8988T (cell line): ENCODE data around the gene TOP3A.
A peak's percentile ranks its signal among the peaks of the same experiment; 100 is the strongest.

ENCODE experiments used
- DNase-seq: peaks from one replicate; pipeline ENCODE4 v3.0.0; 2011

The TOP3A gene

DNA sequence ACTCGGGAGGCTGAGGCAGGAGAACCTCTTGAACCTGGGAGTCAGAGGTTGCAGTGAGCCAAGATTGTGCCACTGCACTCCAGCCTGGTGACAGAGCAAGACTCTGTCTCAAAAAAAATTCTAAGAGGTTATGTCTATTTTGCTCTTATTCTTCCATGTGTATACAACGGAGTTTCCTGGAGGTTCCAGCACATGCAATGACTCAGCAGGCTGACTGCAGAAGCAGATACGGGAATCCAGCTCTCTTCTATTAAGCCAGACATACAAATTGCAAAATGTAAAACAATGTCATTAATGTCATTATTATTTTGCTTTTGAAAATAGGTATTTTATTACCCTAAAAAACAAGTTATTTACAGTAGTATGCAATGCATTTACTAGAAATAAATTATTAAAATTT is 35.9 kb downstream of the TOP3A start:
- DNase-seq = no peak

DNA sequence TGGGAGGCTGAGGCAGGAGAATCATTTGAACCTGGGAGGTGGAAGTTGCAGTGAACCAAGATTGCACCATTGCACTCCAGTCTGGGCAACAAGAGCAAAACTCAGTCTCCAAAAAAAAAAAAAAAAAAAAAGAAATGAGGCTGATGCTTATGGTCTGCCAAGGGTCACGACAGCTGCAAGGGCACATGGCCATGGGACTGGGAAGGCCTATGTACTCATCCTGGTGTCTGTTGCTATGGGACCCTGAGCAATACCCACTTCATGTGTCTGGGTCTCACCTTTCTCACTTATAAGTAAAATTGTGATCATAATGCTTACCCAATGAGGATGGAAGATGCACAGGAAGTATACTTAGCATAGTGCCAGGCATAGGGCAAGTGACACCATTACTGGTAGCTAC is 37.7 kb downstream of the TOP3A start:
- DNase-seq = no peak

DNA sequence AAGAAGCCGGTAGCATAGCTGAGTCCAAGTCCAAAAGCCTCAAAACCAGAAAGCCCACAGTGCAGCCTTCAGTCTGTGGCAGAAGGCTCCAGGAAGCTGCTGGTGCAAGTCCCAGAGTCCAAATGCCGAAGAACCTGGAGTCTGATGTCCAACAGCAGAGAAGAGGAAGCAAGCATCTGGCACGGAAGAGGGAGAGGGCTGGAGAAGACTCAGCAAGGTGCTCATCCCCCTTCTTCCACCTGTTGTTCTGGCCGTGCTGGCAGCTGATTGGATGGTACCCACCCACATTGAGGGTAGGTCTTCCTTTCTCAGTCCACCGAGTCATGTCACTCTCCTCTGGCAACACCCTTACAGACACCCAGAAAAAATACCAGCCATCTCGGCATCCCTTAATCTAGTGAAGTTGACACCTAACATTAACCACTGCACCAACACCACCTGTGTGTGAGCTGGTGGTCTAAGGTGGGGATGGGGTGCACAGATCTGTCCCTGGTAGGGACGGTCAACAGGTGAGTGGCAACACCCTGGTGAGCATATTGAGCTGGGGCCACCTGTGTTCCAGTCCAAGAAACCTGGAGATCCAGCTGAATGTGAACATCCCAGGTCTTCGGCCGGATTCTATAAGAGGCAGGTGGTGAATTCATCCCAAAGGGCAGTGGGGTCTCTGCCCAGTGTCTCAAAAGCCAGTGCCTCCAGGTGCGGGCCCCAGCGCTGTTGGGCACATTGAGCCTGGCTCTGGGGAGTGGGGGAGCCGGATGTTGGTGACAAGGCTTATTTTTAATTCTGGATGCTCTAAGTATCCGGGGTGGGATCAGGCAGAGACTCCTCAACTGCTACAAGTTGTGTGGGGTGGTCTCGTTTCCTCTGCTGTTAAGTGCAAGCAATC is 44.5 kb downstream of the TOP3A start:
- no peak for DNase-seq

DNA sequence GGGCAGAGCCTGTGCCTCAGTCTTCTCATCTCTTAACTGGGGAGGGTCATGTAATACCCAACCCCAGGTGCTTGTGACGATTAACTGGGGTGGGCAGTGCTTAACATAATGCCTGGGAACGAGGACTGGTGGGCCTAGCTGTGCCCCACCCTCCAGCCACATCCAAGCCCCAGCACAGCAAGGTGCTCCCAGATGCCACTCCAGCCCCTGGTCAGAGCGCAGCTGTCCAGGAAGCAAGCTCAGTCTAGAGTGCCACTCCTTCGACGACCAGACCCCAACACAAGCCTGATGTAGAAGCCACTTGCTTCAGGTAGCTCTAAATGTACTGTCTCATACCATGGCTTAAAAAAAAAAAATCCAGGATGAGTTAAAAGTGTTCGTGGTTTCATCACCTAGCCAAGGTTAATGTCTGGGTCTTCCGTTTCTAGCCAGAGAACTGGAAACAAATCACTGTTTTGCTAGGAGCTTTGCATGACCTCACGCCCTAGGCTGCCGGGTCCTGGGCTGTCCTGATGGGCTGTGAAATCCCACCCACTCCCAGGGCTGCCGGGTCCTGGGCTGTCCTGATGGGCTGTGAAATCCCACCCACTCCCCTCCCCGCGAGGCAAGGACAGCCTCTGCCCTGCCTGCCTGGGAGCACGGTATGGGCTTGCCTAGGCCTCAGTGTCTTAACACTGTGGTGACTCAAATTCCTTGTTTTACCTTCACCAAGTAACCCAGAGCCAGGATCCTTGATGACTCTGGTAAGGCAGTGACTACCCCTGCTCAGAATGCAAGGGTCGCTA is 46.7 kb downstream of the TOP3A start:
- DNase-seq = no peak

DNA sequence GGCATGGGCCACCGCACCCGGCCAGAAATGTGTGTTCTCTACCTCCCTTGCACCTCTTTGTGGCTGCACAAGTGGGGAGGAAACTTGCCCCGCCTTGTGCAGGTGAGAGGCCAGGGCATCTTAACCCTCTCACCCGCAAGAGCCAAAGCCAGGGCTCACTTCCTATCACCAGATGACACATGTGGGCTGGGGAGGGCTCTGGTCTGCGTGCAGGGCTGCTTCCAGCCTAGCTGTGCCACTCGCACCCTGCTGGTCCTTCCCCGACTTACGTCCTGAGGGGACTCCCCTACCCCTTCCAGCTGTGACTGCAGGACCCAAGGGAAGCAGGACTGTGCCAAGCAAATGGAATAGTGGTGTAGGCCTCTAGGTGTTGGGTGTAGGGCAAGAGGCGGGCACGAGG is 47.4 kb downstream of the TOP3A start:
- DNase-seq = no peak

DNA sequence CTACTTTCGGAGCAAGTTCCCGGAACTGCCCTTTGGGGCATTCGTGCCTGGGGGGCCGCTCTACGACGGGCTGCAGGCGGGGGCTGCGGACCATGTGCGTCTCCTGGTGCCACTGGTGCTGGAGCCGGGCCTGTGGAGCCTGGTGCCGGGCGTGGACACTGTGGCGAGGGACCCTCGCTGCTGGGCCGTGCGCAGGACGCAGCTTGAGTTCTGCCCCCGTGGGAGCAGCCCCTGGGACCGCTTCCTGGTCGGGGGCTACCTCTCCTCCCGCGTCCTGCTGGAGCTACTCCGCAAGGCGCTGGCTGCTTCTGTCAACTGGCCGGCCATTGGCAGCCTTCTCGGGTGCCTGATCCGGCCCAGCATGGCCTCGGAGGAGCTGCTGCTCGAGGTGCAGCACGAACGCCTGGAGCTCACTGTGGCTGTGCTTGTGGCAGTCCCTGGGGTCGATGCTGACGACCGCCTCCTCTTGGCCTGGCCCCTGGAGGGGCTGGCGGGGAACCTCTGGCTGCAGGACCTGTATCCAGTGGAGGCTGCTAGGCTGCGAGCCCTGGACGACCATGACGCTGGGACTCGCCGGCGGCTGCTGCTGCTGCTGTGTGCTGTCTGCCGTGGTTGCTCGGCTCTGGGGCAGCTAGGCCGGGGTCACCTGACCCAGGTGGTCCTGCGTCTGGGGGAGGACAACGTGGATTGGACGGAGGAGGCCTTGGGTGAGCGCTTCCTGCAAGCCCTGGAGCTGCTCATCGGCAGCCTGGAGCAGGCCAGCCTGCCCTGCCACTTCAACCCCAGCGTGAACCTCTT is 50.7 kb downstream of the TOP3A start:
- DNase-seq = no peak

DNA sequence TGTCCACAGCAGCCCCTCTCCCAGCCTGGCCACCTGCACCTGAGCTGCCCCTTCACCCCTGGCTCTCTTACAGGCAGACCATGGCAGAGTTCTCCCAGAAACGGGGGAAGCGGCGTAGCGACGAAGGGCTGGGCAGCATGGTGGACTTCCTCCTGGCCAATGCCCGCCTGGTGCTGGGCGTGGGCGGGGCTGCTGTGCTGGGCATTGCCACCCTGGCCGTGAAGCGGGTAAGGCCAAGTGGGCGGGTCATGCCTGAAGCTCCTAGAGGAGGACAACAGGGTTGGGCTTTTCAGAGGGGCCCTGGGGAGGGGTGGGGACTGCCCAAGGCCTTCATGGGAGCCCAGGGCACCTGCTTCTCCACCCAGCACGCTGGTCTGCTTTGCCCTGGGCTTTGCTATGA is 52.2 kb downstream of the TOP3A start:
- DNase-seq = no peak

DNA sequence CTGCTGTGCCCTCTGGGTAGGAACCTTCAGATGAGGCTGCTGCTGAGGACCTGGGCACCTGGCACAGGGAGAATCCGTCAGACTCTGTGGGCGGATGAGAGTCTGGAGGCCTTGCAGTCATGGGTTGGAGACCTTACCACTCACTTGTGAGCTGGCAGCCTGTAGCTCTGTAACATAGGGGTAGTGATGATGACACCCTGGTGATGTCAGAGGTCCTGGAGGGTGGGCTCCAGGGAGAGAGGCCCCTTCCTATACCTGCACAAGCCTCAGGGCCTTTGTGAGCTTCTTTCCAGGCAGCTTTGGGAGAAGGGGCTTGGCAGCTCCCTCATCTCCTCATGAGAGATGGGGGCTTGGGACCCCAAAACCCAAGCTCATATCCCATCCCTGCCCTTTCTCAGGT is 52.7 kb downstream of the TOP3A start:
- DNase-seq = no peak

DNA sequence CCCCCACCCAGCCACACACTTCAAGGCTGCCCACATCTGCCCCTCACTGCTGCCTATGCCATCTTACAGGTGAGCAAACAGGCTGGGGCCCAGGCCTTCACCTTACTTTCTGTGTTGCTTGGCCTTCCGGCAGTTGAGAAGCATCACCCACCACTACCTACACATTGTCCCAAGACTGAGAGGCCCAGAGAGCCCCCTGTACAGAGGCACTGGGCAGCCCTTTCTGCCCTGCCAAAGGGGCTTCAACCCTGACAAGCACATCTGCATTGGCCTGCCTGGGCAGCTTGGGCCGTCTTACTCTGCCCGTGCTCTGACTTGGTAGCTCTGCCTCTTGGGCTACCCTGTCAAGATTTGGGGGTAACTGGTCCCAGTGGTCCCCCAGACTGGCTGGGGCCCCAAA is 53.1 kb downstream of the TOP3A start:
- DNase-seq = peak; percentile 23

DNA sequence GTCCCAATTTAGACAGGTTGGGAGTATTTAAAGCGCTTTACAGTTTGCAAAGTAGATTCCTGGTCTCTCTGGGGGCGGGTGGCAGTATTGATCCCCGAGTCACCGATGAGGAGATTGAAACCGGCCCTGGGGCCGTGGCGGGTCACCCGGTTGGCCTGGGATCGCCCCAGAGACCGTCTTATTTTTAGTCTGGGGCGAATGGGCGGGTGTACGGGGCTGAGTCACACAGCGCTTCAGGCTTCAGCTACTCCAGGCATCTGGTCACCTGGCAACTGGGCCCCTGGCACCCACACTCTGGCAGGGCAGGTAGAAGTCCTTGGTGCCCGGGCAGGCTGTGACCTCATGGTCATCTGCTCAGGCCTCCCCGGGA is 53.7 kb downstream of the TOP3A start:
- peak; percentile 80 for DNase-seq

DNA sequence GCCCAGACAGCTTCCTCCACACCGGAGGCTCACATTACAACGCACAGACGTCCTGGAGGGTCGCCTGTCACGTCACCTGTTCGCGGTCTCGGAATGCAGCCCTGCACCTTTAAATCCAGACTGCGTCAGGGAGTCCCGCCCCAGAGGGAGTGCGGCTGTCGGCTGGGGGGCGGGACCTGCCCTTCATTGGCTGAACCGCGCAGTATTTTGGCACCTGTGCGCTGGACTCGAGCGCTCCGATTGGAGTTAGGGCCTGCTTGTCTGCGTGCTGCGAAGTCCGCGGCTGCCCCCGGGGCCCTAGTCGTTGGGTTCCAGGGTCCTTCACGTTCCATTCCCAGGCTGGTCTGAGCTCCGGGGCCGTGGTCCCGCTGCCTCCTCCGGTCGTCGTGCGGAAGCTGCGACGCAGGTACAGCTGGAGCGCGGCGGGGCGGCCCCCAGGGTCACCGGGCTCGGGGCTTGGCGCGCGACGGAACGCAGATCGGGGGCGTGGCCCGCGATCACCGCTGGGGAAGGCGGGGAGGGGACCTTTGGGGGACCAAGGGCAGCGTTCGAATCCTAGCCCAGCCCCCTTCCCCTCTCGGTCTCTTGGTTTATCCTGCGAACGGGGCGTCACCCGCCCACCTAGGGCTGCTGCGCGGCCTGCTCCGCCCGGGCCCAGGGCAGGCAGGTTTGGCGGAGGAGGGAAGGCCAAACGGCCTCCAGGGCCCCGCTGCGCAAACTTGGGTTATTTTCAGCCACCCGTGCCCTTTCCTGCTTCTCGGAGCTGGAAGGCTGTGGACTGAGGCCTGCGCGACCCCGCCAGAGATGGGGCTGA is 54.3 kb downstream of the TOP3A start, which contains the start of gene MIEF2:
MIEF2 (plus strand) TSS at position 331 of the 814 bp plus-strand sequence. CDS start 2,059 bp downstream, outside the sequence.
- peak; percentile 98 for DNase-seq

DNA sequence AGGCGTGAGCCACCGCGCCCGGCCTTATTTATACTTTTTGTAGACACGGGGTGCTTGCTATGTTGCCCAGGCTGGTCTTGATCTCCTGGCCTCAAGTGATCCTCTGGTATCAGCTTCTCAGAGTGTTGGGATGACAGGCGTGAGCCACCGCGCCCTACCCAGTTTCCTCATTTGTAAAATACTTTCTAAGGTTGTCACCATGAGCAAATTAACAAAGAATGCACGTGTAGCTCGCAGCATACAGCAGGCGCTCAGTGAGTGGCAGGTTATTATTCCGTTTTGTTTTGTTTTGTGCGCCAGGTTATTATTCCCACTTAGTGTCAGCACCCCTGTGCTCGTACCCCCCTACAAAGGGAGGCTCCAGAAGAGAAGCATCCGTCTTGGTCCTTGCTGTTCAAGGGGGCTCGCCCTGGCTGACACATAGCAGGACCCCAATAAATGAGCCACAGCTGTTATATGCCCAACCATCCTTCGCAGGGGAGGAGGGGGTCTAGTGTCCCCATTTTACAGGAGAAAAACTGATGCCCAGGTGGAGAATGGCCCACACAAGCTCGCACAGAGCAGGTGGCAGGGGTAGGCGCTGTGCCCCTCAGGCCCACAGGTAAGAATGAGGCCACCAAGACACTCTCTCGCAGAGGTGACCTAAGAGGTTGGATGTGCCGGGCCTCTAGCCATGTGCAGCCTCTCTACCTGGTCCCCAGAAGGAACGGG is 55.0 kb downstream of the TOP3A start:
- DNase-seq = peak; percentile 57

DNA sequence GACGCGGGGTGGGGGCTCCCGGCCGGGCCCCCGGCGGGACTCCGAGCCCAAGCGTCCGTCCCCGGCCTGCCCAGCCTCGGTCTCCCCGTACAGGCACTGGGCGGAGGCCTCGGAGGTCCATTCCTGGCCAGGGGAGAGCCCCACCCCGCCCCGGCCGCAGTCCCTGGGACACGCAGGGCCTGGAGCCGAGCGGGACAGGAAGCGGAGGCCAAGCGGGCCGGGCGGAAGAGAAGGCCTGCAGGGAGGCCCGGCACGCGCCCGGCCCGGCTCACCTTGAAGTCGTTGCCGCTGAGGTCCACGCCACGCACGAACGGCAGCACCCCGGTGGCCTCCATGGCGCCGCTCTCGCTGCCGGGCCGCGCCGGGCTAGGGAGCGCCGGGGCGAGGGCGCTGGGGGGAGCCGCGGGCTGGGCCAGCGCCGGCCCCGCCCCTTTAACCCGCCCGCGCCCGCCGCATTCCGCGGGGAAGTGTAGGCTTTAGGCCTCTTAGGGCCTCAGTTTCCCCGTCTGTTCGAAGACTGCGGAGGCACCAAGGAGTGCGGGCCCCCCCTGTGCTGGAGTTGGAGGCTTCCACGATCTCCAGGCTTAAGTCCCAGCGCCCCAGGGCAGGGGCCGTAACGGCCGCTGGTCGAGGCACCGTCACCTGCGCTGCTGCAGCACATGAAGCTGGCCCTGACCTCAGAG is 56.3 kb downstream of the TOP3A start, which contains the start of gene FLII:
FLII (minus strand) TSS at position 383 of the 683 bp plus-strand sequence; CDS start at position 335, 48 bp downstream.
- DNase-seq = peak; percentile 68

DNA sequence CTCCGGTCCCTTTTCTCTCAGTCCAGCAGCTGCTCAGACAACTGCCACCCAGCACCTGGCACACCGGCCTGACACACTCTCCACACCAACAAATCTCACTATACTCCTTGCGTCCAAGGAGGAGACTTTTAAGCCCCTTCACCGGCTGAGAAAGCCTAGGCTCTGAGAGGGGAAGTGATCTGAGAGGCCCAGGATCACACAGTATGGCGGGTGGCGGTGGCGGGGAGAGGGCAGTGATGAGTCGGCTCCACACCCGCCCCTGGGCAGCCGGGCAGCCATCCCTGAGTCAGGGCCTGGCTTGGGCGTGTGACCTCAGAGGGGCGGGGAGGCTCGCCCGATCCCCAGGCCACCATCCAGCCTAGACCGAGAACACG is 56.8 kb downstream of the TOP3A start:
- peak; percentile 72 for DNase-seq

DNA sequence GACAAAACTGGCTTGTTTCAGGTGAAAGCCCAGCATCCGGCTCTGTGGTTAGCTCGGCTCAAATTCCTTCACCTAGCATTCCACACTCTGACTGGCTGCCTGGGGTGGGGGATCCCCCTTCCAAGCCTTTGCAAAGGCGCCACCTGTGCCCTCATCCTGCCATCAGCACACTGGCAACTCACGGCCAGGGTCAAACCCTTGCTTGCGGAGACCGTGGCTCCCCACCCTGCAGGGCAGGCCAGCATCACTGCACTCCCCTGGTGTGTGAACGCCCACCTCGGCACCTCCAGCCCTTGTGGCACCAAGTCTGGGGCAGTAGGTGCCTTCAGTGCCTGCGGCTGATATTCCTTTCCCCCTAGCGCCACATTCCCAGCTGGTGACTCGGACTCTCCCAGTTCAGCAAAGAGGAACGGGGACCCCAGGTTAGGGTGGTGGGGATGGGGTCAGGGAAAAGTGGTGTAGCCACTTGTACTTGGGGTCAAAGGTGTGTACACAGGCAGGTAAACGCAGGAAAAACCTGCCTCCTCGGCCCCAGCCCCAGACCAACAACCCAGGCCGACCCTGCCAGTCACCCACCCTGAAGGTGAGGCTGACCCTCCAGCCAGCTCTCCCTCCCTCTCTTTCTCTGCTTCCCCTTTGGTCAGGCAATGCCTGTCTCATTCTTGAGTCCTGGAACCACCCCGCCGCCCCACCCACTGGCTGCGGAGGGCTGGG is 57.4 kb downstream of the TOP3A start:
- peak; percentile 65 for DNase-seq

DNA sequence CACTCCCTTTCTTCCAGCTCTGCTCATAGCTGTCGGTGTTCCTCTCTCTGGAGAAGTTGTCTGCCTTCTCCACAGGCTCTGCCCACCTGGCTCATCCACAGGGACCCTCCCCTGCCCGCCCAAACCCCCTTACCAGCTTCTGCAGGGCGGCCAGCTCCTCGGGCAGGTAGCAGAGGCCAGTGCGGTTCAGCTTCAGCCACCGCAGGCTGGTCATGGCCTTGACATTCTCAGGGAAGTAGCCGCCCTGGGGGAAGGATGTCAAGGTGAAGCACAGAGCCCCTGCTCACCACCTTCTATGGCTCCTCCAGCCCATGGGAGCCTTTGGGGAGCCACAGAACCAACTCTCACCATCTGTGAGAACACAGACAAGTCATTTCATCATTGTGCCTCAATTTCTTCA is 58.0 kb downstream of the TOP3A start:
- no peak for DNase-seq

DNA sequence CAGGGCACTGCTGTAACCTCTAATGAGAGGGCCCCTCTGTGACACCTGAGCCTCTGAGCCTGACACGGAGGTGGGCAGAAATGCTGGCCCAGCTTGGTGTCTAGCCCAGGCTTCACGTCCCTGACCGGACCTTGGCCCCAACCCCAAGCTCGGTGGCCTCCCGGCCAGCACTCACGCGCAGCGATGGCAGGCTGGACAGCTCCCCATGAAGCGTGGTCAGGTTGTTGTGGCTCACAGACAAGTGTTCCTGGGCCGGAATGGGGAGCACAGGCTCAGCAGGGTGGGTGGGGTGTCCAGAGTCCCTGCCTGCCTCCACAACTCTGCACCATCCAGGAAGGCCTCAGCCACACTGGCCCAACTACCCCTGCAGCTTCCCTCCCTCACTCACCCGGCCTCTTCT is 58.4 kb downstream of the TOP3A start:
- DNase-seq = no peak

DNA sequence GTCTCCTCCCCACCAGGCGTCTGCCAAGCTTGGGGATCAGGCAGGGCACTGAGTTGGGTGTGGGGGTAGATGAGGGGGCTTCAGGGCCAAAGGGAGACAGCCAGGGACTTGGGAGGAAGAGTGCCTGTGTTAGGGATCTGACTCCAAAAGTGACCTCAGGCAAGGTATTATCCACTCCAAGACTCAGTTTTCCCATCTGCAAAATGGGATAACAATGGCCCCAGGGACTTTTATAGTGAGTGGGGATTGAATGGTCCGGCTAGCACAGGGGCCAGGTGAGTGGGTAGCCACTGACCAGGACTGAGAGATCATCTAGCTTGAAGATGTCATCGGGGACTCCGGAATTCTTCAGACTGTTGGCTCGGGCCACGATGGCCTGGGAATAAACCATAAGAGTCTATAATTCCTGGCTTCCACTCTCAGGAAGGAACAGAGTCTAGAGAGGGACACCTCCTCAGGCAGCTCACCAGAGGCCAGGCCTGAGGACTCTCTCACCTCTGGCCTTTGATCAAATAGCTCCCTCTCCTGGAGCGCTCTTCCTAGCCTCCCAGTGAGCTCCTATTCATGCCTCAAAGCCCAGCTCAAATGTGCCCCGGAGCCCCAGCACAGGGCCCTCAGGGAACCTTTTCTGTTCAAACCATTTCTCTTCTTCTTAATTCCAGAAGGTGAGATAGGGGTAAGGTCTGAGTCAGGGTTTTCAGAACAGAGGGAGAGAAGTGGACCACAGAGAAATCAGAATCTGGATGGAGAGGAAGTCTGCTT is 59.7 kb downstream of the TOP3A start:
- DNase-seq = no peak
